SH-SY5Y (cell line): ENCODE data around the gene OR8A1.

Experiments
- GATA2 ChIP-seq: IDR thresholded peaks from 2 replicates; pipeline ENCODE4 v1.6.1; 2011; ENCODE audit warnings: mild to moderate bottlenecking, low read depth, low read length
- GATA3 ChIP-seq: IDR thresholded peaks from 2 replicates; pipeline ENCODE4 v1.6.1; 2011; ENCODE audit warnings: low read depth, mild to moderate bottlenecking, low read length, moderate library complexity

GRCh38 chr11:124551987-124552386 lies 17.8 kb upstream of the OR8A1 start:
- TF ChIP-seq GATA3: no peak
- no peak for TF ChIP-seq GATA2
